Measurements from ENCODE around the gene ANKRD23.

The ANKRD23 gene

GRCh38 chr2:96881349-96882195 is 37.8 kb upstream of the ANKRD23 start:
- no peak for TF ChIP-seq CTCF (IDR thresholded peaks at IDR 0.05; ENCODE audit: control insufficient read depth, extremely low read depth, insufficient read depth)
- H3K4me3 ChIP-seq (ENCODE audit: low read depth, low read length) = no peak overlapping the region
- DNase-seq (ENCODE audit: low read depth) = no peak

DNA sequence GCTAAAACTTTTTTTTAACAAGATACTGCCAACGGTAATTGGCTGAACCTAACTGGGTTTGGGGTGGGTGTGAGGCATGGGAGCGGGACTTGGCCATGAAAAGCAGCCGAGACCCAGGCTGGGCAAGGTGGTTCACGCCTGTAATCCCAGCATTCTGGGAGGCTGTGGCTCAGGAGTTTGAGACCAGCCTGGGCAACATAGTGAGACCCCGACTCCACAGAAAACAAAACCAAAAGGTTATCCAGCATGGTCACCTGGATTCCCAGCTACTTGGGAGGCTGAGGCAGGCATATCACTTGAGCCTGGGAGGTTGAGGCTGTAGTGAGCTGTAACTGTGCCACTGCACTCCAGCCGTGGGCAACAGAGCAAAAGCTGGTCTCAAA is 37.1 kb upstream of the ANKRD23 start:
- TF ChIP-seq CTCF (IDR thresholded peaks at IDR 0.05; ENCODE audit: control insufficient read depth, extremely low read depth, insufficient read depth) = no peak
- DNase-seq (ENCODE audit: low read depth) = no peak
- H3K4me3 ChIP-seq (ENCODE audit: low read depth, low read length) = no peak overlapping the region

GRCh38 chr2:96879545-96880040 is 35.8 kb upstream of the ANKRD23 start:
- no peak for DNase-seq (ENCODE audit: low read depth)
- no peak overlapping the region for H3K4me3 ChIP-seq (ENCODE audit: low read depth, low read length)
- TF ChIP-seq CTCF (IDR thresholded peaks at IDR 0.05; ENCODE audit: control insufficient read depth, extremely low read depth, insufficient read depth) = no peak

DNA sequence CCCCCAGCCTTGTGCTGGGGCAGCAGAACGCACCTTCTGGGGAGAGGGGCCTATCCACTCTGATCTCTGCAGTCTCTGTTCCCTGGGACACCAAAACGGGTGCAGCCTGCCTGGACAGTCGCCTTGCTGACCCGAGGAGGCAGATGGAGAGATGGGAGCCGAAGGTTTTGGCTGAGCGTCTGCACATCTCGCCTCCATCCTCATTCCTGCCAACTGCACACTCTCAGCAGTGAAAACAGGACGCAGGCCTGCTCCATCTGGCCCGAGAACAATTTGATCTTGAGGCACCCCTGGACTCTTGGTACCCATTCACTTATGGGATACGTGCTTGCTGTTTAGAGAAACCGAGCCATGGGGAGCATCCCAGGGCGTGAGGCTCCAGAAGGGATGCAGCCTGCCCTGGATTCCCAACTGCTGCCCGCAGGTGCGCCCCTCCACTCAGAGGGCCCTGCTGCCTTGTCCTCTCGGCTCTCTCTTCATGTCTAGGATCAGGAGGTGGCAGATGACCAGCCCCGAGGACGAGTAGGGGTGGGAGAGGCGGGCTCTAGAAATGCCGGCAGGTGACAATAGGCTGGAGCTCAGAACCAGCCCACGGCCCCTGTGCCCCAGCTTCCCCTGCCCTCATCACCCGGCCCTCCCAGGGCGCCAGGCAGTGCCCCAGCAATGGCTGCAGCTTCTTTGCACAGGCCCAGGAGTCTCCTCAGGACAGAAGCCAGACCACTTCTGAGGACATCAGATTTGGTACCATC is 35.1 kb upstream of the ANKRD23 start:
- no peak for TF ChIP-seq CTCF (IDR thresholded peaks at IDR 0.05; ENCODE audit: control insufficient read depth, extremely low read depth, insufficient read depth)
- no peak overlapping the region for H3K4me3 ChIP-seq (ENCODE audit: low read depth, low read length)
- no peak for DNase-seq (ENCODE audit: low read depth)

GRCh38 chr2:96878171-96878570 is 34.4 kb upstream of the ANKRD23 start:
- H3K4me3 ChIP-seq (ENCODE audit: low read depth, low read length) = no peak overlapping the region
- TF ChIP-seq CTCF (IDR thresholded peaks at IDR 0.05; ENCODE audit: control insufficient read depth, extremely low read depth, insufficient read depth) = no peak
- DNase-seq (ENCODE audit: low read depth) = no peak

- no peak for DNase-seq (ENCODE audit: low read depth)
- TF ChIP-seq CTCF (IDR thresholded peaks at IDR 0.05; ENCODE audit: control insufficient read depth, extremely low read depth, insufficient read depth) = no peak
- no peak overlapping the region for H3K4me3 ChIP-seq (ENCODE audit: low read depth, low read length)
These were observed 33.8 kb upstream of the ANKRD23 start for GRCh38 chr2:96877631-96878092.

All from LNCaP clone FGC (cell line).